Activated CD8-positive, alpha-beta T cell treated with anti-CD3 and anti-CD28 coated beads for 36 hours (primary cell): ENCODE measurements around the gene TRERF1. TPM values are rescaled to one million over a fixed set of nuclear protein-coding genes. Genes with fewer than 3 reads are reported as not detected.

Experiments
- ATAC-seq: fragments of 200-7000 bp; cut with Tn5 transposase; one replicate; pipeline ENCODE4 v1.10.0; 2021; ENCODE audit warnings: mild to moderate bottlenecking, moderate library complexity
- CTCF ChIA-PET: fragments of 350-600 bp; sonication (Branson Sonifier 250); formaldehyde crosslinking; loops from one replicate; lab custom pipeline; 2021; ENCODE audit warnings: antibody characterized with exemption; lab: Charles Lee
- POLR2A ChIA-PET: fragments of 350-600 bp; sonication (Branson Sonifier 250); formaldehyde crosslinking; loops from one replicate; lab custom pipeline; 2021; ENCODE audit warnings: antibody characterized with exemption; lab: Charles Lee
- DNase-seq: peaks from one replicate; pipeline ENCODE4 v3.0.0-alpha.2; 2020
- H3K27ac Mint-ChIP-seq: one replicate; pipeline ENCODE4 v1.8.0; 2021; ENCODE audit warnings: mild to moderate bottlenecking, mixed read lengths
- H3K27me3 Mint-ChIP-seq: one replicate; pipeline ENCODE4 v1.8.0; 2021; ENCODE audit warnings: mixed read lengths
- H3K36me3 Mint-ChIP-seq: one replicate; pipeline ENCODE4 v1.8.0; 2021; ENCODE audit warnings: low read depth, mixed read lengths
- H3K4me1 Mint-ChIP-seq: one replicate; pipeline ENCODE4 v1.8.0; 2021; ENCODE audit warnings: low read depth, mixed read lengths
- H3K4me3 Mint-ChIP-seq: one replicate; pipeline ENCODE4 v1.8.0; 2021; ENCODE audit warnings: mild to moderate bottlenecking, moderate library complexity, mixed read lengths
- H3K9me3 Mint-ChIP-seq: one replicate; pipeline ENCODE4 v1.8.0; 2021; ENCODE audit warnings: mixed read lengths
- intact Hi-C: fragments of 100-400 bp; cut with micrococcal nuclease; formaldehyde crosslinking; loops from one replicate; pipeline ENCODE4 v1.10.0; 2022
- total RNA-seq, 2 experiments: library from RNA; stranded (reverse); gene quantifications; one replicate each; pipeline ENCODE4 v1.2.3, GENCODE V29; 2021
- TF ChIP-seq, protein P1 (sequence below): fragments of 200-600 bp; IDR thresholded peaks from one replicate; pipeline ENCODE4 v1.8.0; 2022; ENCODE audit warnings: antibody characterized with exemption, mild to moderate bottlenecking

The TRERF1 gene, protein sequence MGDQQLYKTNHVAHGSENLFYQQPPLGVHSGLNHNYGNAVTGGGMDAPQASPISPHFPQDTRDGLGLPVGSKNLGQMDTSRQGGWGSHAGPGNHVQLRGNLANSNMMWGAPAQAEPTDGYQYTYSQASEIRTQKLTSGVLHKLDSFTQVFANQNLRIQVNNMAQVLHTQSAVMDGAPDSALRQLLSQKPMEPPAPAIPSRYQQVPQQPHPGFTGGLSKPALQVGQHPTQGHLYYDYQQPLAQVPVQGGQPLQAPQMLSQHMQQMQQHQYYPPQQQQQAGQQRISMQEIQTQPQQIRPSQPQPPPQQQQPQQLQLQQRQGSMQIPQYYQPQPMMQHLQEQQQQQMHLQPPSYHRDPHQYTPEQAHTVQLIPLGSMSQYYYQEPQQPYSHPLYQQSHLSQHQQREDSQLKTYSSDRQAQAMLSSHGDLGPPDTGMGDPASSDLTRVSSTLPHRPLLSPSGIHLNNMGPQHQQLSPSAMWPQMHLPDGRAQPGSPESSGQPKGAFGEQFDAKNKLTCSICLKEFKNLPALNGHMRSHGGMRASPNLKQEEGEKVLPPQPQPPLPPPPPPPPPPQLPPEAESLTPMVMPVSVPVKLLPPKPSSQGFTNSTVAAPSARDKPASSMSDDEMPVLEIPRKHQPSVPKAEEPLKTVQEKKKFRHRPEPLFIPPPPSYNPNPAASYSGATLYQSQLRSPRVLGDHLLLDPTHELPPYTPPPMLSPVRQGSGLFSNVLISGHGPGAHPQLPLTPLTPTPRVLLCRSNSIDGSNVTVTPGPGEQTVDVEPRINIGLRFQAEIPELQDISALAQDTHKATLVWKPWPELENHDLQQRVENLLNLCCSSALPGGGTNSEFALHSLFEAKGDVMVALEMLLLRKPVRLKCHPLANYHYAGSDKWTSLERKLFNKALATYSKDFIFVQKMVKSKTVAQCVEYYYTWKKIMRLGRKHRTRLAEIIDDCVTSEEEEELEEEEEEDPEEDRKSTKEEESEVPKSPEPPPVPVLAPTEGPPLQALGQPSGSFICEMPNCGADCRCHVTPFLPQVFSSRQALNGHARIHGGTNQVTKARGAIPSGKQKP (N-terminal part only)
- 1 to 10 TPM; 6.5 to 6.9 TPM for total RNA-seq

DNA sequence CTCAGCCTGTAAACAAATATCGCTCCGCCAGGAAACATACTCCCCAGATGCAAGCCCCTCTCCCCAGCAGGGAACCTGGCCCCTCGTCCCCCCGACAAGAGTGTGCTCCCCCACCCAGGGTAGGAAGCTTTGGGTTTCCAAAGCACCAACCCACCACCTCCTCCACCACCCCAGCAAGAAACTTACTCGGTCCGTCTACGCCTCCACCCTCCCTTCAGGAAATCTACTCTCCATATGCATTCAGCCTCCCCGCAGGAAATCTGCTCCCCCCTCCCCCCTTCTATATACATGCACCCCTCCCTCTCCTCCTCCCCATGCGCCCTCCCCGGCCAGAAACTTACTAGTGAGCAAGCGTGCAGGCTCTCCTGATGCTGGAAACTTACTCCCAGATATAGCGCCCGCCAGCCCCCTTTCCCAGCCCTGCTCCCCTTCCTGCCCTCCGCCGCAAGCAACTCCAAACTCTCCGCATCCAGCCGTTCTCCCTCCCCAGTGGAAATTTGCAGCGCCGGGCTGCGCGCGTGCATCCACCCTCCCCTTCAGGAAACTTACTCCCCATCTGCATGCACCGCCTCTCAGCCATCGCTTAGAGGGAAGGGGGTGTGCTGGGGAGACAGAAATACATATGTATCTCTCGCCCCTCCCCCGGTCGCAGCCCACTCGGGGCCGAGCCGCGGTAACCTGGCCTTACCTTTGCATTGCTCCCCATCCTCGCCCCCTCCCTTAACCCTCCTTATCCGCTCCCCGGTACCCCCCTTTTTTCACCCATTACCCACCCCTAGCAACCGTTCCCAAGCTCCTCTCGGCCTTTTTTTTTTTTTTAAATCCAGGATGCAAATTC is at the start of gene TRERF1:
Gene TRERF1, minus strand, starts transcription at position 594 of the 838 bp plus-strand sequence. CDS start 182,336 bp downstream, outside the sequence.
- TF ChIP-seq, protein P1, sequence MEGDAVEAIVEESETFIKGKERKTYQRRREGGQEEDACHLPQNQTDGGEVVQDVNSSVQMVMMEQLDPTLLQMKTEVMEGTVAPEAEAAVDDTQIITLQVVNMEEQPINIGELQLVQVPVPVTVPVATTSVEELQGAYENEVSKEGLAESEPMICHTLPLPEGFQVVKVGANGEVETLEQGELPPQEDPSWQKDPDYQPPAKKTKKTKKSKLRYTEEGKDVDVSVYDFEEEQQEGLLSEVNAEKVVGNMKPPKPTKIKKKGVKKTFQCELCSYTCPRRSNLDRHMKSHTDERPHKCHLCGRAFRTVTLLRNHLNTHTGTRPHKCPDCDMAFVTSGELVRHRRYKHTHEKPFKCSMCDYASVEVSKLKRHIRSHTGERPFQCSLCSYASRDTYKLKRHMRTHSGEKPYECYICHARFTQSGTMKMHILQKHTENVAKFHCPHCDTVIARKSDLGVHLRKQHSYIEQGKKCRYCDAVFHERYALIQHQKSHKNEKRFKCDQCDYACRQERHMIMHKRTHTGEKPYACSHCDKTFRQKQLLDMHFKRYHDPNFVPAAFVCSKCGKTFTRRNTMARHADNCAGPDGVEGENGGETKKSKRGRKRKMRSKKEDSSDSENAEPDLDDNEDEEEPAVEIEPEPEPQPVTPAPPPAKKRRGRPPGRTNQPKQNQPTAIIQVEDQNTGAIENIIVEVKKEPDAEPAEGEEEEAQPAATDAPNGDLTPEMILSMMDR: no peak
- H3K27ac Mint-ChIP-seq: peak within 1 kb of the TSS; percentile 93
- H3K9me3 Mint-ChIP-seq: no peaks in the 10 kb centered on the region
- H3K36me3 Mint-ChIP-seq: peaks cover 5% of the 10 kb centered on the region
- H3K4me1 Mint-ChIP-seq: peaks cover 47% of the 10 kb centered on the region
- DNase-seq (peak; percentile 63), ATAC-seq (peak; percentile 43)
- POLR2A ChIA-PET: interaction anchor here (0.5 to 8.3 kb wide), 20 partner anchors 8 to 410 kb away, joined by 3 to 72 read pairs (median 5); partner anchors contain the start of gene UBR2
- CTCF ChIA-PET: interaction anchor here (0.7 to 8.7 kb wide), 6 partner anchors 32 to 238 kb away, joined by 3 to 56 read pairs (median 3); no protein-coding TSS in a partner anchor
- peaks cover 4% of the 10 kb centered on the region for H3K27me3 Mint-ChIP-seq
- peak within 1 kb of the TSS; percentile 97 for H3K4me3 Mint-ChIP-seq
- intact Hi-C loops: loop anchor here (10.0 kb wide), 1 partner anchor 57 kb away; no protein-coding TSS in a partner anchor

DNA sequence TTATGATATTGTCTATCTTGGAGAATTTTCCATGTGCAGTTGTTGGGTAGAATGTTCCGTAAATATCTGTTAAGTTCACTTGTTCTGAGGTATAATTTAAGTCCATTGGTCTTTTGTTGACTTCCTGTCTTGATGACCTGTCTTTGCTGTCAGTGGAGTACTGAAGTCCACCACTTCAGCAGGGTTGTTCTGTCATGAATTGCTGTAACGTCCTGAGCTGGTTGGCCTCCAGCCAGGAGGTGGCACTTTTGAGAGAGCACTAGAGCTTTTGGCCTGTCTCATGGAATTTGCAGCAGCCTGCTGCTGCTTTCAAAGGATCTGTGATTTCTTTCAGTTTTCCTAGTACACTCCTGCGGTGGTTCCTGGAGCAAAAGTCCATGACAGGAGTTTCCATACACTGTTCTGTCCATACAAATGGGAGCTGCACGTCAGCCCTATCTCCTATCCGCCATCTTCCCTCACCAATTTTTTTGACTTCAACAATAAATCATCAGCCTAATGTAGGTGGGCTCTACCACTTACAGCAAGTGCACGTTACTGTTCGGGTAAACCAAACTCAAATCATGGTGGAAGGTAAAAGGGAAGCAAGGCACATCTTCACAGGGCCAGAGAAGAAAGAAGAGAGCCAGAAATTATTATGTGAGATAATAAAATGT is 46.9 kb upstream of the TRERF1 start:
- H3K27ac Mint-ChIP-seq: no peak overlapping the region
- H3K36me3 Mint-ChIP-seq: no peaks in the 10 kb centered on the region
- ATAC-seq (no peak), DNase-seq (no peak)
- intact Hi-C loops: no loop called here
- H3K4me3 Mint-ChIP-seq: no peak overlapping the region
- ChIA-PET CTCF (interaction anchor here (2.1 kb wide), 1 partner anchor 49 kb away, joined by 6 read pairs; no protein-coding TSS in a partner anchor), POLR2A (interaction anchor here (1.0 kb wide), 1 partner anchor 309 kb away, joined by 3 read pairs; no protein-coding TSS in a partner anchor)
- H3K4me1 Mint-ChIP-seq: peaks cover 2% of the 10 kb centered on the region
- H3K9me3 Mint-ChIP-seq: peaks cover 7% of the 10 kb centered on the region
- TF ChIP-seq, protein P1: no peak
- H3K27me3 Mint-ChIP-seq: no peaks in the 10 kb centered on the region

DNA sequence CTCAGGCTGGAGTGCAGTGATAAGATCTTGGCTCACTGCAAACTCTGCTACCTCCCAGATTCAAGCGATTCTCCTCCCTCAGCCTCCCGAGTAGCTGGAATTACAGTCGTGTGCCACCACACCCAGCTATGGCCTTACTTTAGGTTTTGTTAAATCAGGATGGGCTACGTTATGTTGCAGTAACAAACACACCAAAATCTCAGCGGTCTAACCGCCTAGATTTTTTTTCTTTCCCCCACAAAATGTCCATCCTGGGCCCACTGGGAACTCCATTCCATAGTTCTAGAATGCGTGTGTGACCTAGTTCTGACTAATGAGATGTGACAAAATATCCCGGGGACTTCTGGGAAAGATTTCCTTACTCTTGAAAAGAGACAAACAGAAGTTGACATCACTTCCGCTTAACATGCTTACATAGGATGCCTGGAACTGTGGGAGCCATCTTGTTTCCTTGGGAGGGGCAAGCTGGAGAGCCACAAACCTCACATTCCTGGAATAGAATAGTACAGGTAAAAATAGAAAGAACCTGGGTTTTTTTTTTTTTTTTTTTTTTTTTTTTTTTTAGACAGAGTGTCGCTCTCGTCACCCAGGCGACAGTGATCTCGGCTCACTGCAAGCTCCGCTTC is 42.3 kb upstream of the TRERF1 start:
- H3K27ac Mint-ChIP-seq: no peak overlapping the region
- TF ChIP-seq, protein P1: no peak
- no peak for DNase-seq
- no peak for ATAC-seq
- H3K27me3 Mint-ChIP-seq: no peaks in the 10 kb centered on the region
- intact Hi-C loops: no loop called here
- ChIA-PET CTCF (interaction anchor here (1.4 to 2.1 kb wide), 3 partner anchors 38 to 54 kb away, joined by 3 to 8 read pairs (median 7); no protein-coding TSS in a partner anchor), POLR2A (no interaction called here)
- H3K9me3 Mint-ChIP-seq: peaks cover 3% of the 10 kb centered on the region
- no peaks in the 10 kb centered on the region for H3K36me3 Mint-ChIP-seq
- H3K4me1 Mint-ChIP-seq: peaks cover 2% of the 10 kb centered on the region
- H3K4me3 Mint-ChIP-seq: no peak overlapping the region

DNA sequence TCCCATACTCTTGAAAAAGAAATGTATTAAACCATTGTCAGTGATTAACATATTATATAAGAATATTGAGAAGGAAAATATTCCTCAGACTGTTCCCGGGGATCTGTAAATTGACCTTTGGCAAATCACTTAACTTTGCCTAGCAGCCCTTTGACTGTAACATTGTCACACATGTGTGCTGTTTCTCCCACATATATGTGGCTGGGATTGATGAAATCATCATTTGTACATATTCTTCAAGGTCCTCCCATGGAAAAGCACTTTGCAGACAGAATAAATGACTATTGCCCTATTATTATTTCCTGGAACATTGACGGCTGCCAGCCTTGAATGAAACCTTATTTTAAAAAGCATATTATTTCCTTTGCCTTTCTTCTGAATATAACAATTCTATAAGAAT is 36.4 kb upstream of the TRERF1 start:
- TF ChIP-seq, protein P1: no peak
- Mint-ChIP-seq H3K36me3 (no peaks in the 10 kb centered on the region), H3K27me3 (no peaks in the 10 kb centered on the region), H3K4me3 (no peak overlapping the region), H3K27ac (no peak overlapping the region), H3K9me3 (no peaks in the 10 kb centered on the region), H3K4me1 (no peaks in the 10 kb centered on the region)
- ChIA-PET POLR2A (no interaction called here), CTCF (interaction anchor here (1.2 kb wide), 1 partner anchor 228 kb away, joined by 3 read pairs; no protein-coding TSS in a partner anchor)
- no peak for ATAC-seq
- intact Hi-C loops: no loop called here
- no peak for DNase-seq
